T-helper 2 cell treated with Interferon-gamma antibody and Interleukin-4, amounts not matched to agents 100 ng/mL and 5 ng/mL, for 36 hours (primary cell): ENCODE measurements around the gene MMEL1. TPM values are rescaled to one million over a fixed set of nuclear protein-coding genes. Genes with fewer than 3 reads are reported as not detected.
"Not testable (repeated sequence)": the region's sequence is repeated elsewhere in the genome, so short reads cannot be mapped to it uniquely, and the experiment has no call there.

Experiments
- intact Hi-C: fragments of 100-400 bp; cut with micrococcal nuclease; formaldehyde crosslinking; loops from one replicate; pipeline ENCODE4 v1.15.1; 2023
- total RNA-seq: library from RNA; stranded (reverse); gene quantifications from 2 replicates; pipeline ENCODE4 v1.2.3, GENCODE V29; 2022

MMEL1 gene
- total RNA-seq, 1 donor from 2014 or later = 0.95 TPM

DNA sequence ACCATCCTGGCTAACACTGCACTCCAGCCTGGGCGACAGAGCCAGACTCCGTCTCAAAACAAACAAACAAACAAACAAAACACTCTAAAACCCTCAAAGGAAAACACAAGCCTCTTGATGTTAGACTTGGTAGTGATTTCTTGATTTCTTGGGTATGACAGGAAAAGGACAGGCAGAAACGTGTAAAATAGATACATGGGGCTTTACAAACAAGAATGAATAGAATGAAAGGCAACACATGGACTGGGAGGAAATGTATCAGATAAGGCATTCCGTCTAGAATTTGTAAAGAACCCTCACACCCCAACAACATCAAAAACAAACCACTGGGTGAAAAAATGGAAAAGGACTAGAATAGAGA is 54.1 kb downstream of the MMEL1 start:
- intact Hi-C loops = loop anchor here (1.0 kb wide), 1 partner anchor 22 kb away; the partner anchor contains the start of gene TNFRSF14

- intact Hi-C loops = loop anchor here (1.0 kb wide), 1 partner anchor 21 kb away; the partner anchor contains the start of gene TNFRSF14
These were observed 55.2 kb downstream of the MMEL1 start for GRCh38 chr1:2577565-2578075.

DNA sequence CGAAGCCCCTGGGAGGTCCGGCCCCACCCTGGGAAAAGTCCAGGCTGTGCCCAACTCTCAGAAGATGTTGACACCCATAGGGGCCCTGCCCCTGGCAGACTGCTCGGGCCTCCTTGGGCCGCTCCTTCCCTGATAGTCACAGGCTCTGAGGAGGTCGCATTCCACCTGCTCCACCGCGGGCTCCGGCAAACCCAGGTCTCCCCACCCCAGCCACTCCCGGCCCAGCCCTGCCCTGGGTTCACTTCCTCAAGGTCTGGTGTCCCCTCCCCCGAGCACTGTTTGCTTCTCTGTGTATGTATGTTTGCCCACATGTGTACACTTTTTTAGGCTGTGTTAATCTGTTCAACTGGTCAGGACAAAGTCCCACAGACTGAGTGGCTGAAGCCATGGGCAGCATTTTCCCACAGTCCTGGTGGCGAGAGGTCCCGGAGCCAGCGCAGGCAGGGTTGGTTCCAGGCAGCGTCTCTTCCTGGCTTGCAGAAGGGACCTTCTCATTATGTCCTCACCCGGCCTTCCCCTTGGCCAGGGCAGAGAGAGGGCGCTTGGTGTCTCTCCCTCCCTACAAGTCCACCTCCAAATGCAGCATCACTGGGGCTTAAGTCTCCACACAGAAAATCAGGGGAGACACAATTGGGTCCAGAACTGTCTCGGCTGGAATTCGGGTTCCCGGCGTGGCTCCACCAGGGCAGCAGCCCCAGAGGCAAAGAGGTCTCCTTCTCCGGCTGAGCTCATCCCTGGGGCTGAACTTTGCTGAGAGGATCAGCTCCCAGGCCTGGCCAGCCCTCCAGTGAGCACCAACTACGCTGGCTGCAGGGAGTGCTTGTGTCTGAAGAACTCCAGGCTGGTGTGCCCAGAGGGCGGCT is 56.8 kb downstream of the MMEL1 start:
- intact Hi-C loops = no loop called here

GRCh38 chr1:2574350-2574749 is 58.5 kb downstream of the MMEL1 start:
- intact Hi-C loops = no loop called here

DNA sequence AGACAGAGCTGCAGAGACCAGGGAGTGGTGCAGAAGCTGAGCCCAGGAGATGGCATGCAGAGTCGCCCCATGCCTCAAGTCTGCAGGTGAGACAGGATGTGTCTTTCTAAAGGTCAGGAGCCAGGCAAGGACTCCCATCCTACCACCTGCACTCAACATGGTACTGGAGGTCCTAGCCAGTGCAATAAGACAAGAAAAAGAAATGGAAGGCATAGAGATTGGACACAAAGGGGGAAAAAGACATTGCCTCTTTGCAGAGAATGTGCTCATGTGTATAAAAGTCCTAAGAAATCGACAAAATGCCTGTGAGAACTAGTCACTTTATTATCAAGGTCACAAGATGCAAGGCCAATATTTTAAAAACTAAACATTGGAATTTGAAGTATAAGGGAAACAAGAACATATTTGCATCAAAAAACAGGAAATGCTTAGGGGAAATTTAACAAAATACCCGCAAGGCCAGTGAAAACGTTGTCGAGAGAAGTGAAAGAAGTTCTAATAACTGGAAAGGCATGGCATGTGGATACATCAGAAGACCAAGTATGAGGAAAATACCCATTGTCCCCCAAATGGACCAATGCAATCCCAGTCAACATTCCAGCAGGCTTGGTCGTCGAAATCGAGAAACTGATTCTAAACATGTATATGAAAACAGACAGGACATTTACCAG is 59.4 kb downstream of the MMEL1 start:
- intact Hi-C loops = no loop called here

DNA sequence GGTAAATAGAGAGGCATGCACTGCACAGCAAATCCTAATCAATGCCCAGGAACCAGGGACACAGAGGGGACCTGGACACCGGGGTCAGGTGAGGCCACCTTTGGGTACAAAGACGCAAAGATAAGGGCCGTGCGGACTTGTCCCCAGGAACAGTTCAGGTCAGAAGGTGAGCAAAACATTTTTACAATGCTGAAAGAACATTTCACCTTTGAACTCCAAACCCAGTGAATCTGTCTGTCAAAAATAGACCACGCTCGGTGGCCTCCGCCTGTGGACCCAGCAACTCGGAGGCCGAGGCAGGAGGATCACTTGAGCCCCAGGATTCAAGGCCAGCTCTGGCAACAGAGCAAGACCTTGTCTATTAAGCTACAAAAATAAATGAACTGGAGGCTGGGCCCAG is 61.5 kb downstream of the MMEL1 start:
- intact Hi-C loops = no loop called here

- intact Hi-C loops = no loop called here
These were observed 62.5 kb downstream of the MMEL1 start for GRCh38 chr1:2570332-2570731.

DNA sequence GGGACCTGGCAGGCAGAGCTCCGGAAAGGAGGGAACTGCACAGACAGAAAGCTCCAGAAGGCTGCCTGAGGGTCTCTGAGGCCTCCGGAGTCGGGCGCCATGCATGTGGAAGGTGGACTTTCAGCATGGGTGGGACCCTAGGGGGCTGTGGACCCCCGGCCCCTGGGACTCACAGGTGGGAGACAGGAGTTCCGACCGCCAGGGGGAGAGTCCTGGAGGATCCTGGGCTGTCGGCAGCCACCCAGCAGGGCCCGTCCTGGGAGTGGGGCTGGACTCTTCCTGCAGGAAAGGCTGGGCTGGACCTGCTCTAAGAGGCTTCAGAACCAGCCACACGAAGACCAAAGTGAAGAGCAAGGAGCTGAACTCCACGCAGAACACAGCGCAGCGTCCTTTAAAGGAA is 63.1 kb downstream of the MMEL1 start:
- intact Hi-C loops = not testable (repeated sequence)

GRCh38 chr1:2569060-2569459 is 63.8 kb downstream of the MMEL1 start:
- intact Hi-C loops = no loop called here

DNA sequence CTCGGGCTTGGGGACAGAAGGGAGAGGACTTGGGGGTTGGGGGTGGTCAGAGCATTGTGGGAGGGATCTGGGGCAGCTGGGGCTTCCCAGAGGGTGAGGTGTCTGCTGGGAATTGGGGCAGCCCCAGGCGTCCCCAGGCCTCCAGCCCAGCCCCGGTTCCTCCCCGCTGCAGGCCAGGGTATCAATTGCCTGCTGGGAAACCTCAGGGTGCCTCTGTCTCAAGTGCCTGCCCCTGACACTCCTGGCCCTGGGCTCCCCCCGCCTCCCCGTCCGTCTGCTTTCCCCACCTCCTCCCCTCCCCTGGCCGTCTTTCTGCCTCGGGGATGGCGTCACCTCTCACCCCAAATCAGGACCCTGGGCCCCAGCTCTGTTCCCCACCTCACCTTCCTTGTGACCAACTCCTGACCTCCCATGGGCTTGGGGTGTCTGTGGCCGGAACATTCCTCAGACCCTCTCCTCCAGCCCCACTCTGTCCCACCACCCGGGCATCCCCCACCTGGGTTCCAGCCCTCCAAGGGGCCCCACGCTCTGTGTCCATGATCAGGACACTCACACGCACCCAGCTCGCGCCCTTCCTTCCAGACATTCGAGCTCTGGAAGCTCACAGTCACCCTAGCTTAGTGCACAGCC is 64.5 kb downstream of the MMEL1 start:
- intact Hi-C loops = not testable (repeated sequence)

DNA sequence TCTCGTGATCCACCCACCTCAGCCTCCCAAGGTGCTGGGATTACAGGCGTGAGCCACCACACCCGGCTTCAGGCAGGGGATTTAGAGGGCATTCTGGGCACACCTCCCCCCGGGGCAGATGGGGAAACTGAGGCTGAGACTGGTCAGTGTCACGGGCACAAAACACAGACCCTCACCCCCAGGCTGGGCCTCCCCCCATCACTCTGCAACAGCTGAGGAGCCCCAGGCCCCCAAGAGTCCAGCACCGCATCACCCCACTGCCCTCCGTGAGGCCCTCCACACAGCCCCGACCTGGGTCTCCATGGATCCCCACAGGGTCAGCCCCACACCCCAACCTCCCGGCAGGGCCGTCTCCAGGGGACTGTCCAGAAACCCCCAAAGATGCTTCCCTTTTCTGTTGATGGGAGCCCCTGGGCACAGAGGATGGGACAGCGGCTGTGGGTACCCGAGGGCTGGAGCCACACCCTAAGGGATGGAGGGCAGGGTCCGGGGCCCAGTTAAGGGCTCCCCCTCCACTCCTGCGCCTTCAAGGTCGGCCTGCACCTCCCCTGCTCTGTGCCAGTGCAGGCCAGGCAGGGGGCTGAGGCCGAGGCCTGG is 65.6 kb downstream of the MMEL1 start:
- intact Hi-C loops = no loop called here

GRCh38 chr1:2566101-2567045 is 66.4 kb downstream of the MMEL1 start:
- intact Hi-C loops = no loop called here

GRCh38 chr1:2564815-2565374 is 67.9 kb downstream of the MMEL1 start:
- intact Hi-C loops = no loop called here

GRCh38 chr1:2564006-2564814 is 68.6 kb downstream of the MMEL1 start:
- intact Hi-C loops = no loop called here

GRCh38 chr1:2563205-2563604 is 69.6 kb downstream of the MMEL1 start:
- intact Hi-C loops = no loop called here

- intact Hi-C loops = no loop called here
These were observed 70.6 kb downstream of the MMEL1 start for GRCh38 chr1:2561898-2562895.

- intact Hi-C loops = no loop called here
These were observed 71.4 kb downstream of the MMEL1 start for GRCh38 chr1:2561446-2561845.
